SIG-M5 treated with dmso at 0.1 percent for 504 hours (cell line): Measurements from ENCODE around the gene TFDP2.
"Not testable (repeated sequence)": the region's sequence is repeated elsewhere in the genome, so short reads cannot be mapped to it uniquely, and the experiment has no call there.

Experiments
- DNase-seq: peaks from one replicate; lab custom pipeline; 2025; ENCODE audit not compliant: unreplicated experiment; lab: John Stamatoyannopoulos, UW

TFDP2 gene

DNA sequence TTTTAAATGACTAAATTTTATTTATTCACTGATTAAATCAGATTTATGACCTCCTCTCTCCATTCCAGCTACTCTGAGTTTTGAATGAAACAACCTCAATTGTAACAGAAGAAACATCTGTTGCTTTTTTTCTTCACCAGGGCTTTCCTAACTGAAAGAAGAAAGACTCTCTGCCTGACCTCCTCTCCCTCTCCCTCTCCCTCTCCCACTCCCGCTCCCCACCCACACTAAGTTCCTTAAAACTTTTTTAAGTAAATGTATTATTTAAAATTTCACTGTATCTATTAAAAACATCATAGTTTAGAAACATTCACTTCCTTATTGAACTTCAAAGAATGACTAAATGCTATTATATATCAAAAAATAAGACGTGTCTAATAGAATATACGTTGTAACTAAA, 122.0 kb downstream of the TFDP2 start:
- peak; percentile 19 for DNase-seq

- no peak for DNase-seq
These were observed 123.0 kb downstream of the TFDP2 start for GRCh38 chr3:142026333-142026732.

DNA sequence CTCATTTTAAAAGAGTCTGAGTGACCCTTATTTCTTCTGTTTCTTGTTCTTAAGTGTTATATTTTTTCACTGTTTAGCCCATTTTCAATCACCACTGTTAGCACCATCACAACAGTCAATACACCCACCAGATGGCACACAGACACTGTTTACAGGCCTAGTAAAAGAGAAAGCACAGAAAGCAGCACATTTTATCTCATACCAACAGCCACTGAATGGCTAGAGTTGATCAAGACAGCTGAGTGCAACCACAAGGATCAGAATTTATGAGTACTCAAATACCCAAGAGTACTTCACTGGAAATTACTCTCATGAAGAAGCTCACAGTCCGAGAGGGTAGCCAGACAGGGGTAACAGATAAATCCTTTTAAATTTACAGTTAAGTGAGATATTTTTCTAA, 127.0 kb downstream of the TFDP2 start:
- no peak for DNase-seq

DNA sequence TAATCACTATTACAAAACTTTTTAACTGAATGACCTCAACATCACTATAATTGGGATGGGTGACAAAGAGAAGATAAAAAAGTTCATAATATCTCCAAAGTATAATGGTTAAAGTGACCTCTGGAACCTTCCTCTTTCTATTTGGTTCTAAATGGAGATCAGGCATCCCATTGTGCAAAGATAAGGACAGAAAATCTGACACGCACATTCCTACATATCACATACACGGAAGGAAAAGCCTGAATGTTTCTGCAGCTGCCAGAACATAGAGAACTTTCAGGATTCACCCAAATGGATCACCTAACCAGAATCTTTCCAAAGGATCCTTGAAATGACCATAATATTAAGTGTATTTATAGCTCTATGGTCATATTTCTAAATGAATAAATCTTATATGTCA, 128.2 kb downstream of the TFDP2 start:
- no peak for DNase-seq

DNA sequence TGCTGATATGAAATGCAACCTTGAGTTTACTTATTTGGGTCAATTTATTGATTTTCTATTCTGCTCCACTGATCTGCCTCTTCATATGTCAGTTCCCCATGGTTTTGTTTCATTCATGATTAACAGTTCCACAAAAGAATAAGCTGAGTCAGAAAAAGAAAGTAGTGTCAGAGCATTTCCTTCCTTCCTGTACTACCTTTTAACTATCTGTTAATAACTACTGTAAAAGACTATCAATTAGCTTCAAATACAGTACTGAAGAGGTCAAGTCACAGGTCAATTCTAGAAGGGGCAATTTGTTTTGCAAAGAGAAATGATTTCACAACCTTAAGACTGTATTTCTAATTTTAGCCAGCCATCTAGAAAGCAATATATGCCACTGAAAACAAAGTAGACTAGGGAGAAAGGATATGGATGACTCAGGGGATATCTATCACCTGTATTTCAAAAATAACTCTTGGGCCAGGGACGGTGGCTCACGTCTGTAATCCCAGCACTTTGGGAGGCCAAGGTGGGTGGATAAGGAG, 129.5 kb downstream of the TFDP2 start:
- DNase-seq: peak; percentile 23

GRCh38 chr3:142013993-142014392, 135.4 kb downstream of the TFDP2 start:
- no peak for DNase-seq

- DNase-seq: no peak
These were observed 135.9 kb downstream of the TFDP2 start for GRCh38 chr3:142013326-142013980.

- DNase-seq: no peak
These were observed 140.3 kb downstream of the TFDP2 start for GRCh38 chr3:142009029-142009428.

GRCh38 chr3:142007710-142008399, 141.5 kb downstream of the TFDP2 start:
- no peak for DNase-seq

DNA sequence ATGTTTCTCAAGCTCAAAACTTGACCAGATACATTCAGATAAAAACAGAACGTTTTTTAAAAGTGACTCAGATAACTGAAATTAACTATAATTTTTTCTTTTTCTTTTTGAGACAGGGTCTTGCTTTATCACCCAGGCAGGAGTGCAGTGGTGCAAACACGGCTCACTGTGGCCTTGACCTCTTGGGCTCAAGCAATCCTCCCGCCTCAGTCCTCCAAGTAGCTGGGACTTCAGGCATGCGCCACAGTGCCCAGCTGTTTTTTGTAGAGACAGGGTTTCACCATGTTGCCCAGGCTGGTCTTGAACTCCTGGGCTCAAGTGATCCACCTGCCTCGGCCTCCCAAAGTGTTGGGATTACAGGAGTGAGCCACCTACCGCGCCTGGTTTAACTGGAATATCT, 144.4 kb downstream of the TFDP2 start:
- not testable (repeated sequence) for DNase-seq

GRCh38 chr3:142004025-142004424, 145.3 kb downstream of the TFDP2 start:
- DNase-seq: no peak

GRCh38 chr3:142003291-142003690, 146.1 kb downstream of the TFDP2 start:
- DNase-seq: no peak

DNA sequence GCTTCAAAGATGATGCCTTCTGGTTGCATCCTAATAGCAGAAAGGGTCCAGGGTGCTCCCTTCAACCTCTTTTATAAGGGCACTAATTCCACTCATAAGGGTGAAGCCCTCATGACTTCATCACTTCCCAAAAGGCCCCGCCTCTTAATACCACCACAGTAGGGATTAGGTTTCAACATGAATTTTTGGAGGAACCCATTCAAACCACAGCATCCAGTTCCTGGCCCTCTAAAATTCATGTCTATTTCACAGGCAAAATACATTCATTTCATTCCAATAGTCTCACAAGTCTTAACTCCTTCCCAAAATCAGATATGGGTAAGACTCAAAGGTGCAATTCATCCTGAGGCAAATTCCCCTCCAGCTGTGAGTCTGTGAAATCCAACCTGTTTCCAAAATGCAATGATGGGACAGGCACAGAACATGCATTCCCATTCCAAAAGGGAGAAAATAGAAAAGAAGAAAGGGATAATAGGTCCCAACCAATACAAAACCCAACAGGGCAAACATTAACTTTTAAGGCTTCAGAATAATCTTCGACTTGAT, 148.9 kb downstream of the TFDP2 start:
- no peak for DNase-seq

DNA sequence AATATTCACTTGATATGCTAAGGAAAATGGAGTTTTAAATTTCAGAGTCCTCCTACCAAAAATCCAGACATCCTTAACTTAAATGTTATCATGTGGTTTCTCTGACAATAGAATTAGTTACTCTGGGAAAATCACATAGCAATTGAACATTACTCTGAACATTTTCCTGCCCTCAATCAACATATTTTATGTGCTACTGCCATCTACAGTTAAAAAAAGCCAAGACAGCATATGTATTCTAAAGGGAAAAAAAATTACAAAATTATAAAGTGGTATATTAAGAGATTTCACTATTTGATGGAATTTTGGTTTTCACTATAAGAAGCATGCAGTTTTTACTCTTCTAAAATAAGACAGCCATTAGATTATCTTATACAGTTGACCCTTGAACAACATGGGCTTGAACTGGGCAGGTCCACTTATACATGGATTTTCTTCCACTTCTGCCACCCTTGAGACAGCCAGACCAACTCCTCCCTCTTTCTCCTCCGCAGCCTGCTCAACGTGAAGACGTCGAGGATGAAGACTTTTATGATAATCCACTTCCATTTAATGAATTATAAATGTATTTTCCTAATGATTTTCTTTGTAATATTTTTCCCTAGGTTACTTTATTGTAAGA, 150.6 kb downstream of the TFDP2 start:
- no peak for DNase-seq

GRCh38 chr3:141996437-141996836, 152.9 kb downstream of the TFDP2 start:
- DNase-seq: no peak

DNA sequence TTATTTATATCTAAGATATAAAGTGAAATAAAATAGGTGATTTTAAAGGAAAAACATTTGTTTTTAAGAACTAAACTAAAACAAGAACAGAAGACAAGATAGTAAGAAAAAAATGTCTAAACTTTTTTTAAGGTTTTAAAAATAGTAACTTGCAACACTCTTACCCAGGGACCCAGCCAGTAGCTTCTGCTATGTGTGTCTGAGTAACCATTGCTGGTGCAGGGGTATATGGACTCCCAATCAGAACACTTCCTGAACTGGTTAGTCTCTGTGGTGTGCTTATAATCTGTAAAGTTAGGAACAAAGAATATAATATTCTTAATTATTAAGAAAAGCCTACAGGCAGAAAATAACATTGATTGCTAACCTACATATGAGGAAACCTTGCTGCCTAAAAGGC, 154.5 kb downstream of the TFDP2 start:
- peak; percentile 31 for DNase-seq

DNA sequence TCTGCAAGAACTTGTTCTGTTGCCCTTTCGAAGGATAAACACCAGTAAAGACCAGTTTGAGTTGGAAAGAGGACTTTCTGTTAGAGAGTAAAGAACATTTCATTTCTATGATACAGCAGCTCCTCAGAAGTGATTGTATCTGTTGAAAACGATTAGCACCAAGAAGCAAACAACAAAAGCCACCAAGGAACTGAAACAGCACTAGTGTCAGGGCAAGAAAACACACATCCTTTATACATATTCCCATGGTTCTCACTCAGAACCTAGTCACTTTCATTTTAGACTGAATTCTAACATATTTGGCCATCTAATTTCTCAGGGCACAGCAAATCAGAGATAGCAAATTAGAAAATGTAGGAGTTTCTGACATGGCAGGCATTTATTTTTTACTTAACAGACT, 156.8 kb downstream of the TFDP2 start:
- no peak for DNase-seq

DNA sequence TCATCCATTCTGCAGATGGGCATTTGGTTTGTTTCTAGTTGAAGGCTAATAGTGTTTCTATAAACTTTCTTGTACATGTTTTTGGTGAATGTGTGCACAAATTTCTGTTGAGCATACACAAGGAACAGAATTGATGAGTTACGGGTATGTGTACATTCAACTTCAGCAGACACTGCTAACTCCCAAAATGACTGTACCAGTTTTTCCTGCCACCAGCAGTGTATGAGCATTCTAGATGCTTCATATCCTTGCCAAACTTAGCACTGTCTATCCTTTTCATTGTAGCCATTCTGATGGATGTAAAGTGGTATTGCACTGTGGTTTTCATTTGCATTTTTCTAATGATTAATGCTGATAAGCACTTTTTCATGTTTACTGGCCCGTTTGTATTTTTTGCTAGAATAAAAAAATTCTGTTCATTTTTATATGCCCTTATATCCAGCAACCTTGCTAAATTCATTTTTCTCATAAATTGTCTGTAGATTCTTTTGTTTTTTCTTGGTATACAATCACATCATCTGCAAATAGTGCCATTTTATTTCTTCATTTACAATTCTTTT, 162.7 kb downstream of the TFDP2 start:
- DNase-seq: no peak

GRCh38 chr3:141981084-141981483, 168.3 kb downstream of the TFDP2 start:
- no peak for DNase-seq

- no peak for DNase-seq
These were observed 170.2 kb downstream of the TFDP2 start for GRCh38 chr3:141979050-141979671.

DNA sequence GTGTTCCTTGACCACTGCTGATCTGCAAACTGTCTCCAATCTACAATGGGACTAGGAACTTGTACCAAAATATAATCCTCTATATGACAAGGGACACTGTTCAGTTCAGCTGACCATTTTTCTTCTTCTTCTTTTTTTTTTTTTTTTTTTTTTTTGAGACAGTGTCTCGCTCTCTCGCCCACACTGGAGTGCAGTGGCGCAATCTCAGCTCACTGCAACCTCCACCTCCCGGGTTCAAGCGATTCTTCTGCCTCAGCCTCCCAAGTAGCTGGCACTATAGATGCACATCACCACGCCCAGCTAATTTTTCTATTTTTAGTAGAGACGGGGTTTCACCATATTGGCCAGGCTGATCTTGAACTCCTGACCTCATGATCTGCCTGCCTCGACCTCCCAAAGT, 174.6 kb downstream of the TFDP2 start:
- not testable (repeated sequence) for DNase-seq
